GM19025 (cell line): Measurements from ENCODE around the gene TUBA4A.
"Not testable (repeated sequence)": the region's sequence is repeated elsewhere in the genome, so short reads cannot be mapped to it uniquely, and the experiment has no call there.

ENCODE experiments used
- ATAC-seq: cut with Tn5 transposase; IDR thresholded peaks from one replicate; pipeline ENCODE4 v1.9.1; 2021; ENCODE audit warnings: mild to moderate bottlenecking, low read depth, moderate library complexity; ENCODE audit not compliant: unreplicated experiment

Gene TUBA4A

DNA sequence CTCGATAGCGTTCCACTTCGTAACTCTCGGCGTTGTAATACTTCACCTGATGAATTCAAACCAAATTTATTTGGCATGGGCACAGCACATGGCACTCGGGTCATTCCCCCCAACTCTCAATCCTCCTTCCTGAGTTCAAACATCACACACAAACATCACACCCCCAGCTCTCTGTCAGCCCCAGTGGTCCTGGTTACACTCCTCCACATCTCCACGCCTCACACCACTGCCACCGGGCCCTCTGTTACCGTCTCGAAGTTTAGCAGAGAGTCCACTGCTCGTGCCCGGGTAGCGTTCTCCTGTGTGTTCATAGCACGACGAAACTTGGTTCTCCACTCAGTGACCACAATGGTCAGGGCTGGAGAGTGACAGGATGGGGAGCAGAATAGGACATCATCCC, 39.6 kb downstream of the TUBA4A start:
- no peak for ATAC-seq

DNA sequence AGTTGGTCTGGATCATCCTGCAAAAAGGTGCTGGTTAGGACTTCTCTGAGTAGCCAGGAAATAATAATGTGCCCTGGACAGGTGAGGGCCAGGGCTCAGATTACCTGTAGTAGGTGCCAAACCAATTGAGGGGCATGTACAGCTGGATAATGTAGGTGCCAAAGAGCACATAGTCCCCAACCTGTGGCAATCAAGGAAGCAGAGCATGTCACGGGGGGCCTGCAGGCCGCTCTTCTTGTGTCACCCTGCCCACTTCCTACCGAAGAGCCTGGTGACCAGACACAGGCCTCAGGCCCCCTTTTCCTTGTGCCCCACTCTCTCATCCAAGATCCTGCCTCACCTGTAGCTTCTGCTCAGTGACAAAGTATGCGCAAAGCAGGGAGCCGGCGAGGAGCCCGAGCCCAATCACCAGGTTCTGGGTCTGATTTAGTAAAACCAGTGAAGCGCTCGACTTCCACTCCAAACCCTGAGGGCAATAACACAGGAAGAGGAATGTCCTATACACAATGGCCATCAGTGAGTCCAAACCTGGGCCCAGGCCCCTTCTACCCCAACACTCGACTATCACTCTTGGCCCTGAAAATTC, 40.1 kb downstream of the TUBA4A start:
- ATAC-seq = no peak

DNA sequence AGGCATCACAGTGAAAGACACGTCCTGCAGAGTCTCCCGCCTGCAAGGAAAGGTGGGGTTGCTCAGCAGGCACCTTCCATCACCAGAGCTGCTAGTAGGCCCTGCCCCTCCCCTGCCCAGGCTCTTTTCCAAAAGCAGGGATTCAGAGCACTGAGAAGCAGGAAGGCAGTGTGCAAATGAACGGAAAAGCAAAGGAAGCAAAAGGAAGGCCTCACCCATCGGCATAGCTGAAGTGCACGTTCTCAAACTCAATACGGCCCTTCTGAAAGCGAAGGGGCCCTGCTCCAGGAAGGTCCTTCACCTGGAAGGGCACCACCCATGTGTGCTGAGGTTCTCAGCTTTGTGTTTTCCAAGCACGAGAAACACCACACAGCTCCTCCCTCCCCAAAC, 40.7 kb downstream of the TUBA4A start:
- ATAC-seq = no peak

DNA sequence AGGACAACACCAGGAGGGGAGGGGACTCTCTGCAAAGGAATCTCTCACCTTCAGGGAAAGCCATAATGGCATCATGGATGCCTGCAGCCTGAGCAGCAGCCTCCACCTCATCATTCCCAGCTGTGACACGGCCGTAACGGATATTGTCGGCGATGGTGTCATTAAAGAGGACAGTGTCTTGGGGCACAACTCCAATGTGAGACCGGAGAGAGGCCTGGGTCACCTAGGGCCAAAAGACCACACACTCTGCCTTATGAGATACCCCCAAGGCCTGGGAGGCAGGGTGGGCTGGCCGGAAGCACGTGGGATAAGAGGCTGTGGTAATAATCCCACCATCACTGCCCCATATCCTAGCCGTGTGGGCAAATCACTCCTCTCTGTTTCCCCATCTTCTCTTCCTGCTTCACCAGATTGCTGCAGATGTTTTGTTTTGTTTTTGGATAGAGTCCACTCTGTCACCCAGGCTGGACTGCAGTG, 42.8 kb downstream of the TUBA4A start:
- no peak for ATAC-seq

GRCh38 chr2:219210196-219210885, 43.4 kb downstream of the TUBA4A start:
- ATAC-seq = no peak

DNA sequence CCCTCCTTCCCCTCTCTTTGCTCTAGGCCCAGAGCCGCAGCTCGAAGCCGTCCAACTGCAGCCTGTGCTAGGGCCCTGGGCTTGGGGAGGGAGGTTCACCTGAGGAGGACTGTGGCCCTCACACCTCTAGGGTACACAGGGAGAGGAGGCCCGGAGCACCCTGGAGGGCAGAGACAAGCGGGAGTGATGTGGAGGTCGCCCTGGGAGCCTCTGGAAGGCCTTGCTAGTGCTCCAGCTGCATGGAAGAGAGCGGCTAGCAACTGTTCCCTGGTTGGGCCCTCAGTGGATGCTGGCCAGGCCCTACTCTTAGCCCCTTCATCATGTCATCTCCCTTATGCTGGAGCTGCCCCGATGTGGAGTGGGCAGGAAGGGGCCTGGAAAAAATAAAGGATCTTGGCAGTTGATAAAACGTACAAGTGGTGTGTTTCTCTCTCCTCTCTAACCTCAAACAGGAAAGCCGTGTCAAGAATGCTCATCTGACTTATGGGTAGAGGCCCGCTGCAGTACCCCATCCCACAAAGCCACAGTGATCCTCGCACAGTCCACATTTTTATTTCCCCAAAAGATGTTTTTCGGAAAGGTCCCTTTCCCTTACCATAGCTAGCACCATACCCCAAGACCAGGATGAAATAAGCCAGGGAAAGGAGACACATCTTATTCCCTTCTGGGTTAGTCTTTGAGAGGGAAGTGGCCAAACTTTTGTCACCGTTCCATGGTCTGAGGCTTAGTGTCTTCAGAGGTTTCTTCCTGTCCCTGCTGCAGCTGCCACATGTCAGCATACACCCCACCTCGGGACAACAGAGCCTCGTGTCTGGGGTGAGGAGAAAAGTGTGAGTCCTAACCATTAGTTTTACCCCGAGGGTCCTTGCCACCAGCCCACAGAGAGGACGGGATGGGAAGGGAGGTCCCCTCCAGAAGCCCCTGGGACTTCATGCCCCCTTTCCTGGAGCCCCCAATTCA, 44.2 kb downstream of the TUBA4A start:
- no peak for ATAC-seq

DNA sequence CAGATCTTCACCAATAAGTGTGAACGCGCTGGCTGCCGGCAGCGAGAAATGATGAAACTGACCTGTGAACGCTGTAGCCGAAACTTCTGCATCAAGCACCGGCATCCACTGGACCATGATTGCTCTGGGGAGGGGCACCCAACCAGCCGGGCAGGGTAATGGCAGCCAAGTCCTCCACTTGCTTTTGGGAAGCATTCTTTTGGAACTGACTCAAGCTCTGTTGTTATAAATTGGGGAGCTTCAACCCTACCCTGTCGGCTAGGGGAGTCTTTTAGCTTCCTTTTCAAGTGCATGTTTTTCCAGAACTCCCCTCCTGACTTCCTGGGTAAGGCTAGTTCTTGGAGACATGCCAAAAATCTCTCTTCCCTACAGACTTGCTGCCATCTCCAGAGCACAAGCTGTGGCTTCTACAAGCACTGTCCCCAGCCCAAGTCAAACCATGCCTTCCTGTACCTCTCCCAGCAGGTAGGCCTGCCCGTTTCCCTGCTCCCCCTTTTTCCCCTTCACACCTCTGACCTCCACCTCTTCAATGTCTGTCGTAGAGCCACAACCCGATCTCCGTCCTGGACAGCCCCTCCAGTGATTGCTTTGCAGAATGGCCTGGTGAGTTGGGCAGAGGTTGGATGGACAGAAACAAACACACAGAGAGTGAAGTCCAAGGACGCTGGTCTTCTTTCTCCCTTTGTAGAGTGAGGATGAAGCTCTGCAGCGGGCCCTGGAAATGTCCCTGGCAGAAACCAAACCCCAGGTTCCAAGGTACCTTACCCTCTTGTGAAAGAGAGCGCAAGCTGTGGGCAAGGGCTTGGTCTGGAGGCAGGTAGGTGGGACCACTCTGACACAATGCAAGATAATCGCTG, 45.6 kb downstream of the TUBA4A start:
- no peak for ATAC-seq

DNA sequence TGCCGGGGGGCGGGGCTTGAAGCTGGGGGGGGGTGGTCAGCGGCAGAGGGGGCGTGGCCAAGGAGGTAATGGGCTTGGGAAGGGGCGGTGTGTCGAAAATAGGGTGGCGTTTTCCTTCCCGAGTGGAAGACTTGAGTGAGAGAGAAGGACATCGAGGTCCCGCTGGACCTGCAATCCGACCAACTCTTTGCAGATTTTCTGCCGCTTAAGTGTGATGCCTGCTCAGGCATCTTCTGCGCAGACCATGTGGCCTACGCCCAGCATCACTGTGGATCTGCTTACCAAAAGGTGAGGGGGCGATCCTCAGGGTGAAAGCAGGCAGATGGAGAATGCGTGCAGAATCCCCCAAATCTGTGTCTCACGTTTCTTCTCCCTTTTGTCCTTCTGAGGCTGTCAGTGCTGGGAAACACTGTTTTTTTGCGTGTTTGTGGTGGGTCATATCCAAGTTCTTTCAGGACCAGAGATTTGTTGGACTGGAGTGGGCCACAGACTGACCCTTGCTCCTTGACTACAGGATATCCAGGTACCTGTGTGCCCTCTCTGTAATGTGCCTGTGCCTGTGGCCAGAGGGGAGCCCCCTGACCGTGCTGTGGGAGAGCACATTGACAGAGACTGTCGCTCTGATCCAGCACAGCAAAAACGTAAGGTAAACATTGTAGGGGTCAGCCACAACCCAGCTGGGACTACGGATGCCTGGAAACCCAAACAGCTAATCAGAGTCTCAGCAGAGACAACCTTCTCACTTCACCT, 46.4 kb downstream of the TUBA4A start:
- no peak for ATAC-seq

GRCh38 chr2:219206328-219207133, 47.2 kb downstream of the TUBA4A start, which contains the start of gene ZFAND2B:
Gene ZFAND2B, plus strand, starts transcription at chr2:219206782. Its CDS starts 206 bp downstream, at chr2:219206988.
- ATAC-seq = peak; percentile 94

- ATAC-seq = no peak
Measured at GRCh38 chr2:219205981-219206327, 47.8 kb downstream of the TUBA4A start.

GRCh38 chr2:219205165-219205538, 48.6 kb downstream of the TUBA4A start:
- ATAC-seq = no peak

DNA sequence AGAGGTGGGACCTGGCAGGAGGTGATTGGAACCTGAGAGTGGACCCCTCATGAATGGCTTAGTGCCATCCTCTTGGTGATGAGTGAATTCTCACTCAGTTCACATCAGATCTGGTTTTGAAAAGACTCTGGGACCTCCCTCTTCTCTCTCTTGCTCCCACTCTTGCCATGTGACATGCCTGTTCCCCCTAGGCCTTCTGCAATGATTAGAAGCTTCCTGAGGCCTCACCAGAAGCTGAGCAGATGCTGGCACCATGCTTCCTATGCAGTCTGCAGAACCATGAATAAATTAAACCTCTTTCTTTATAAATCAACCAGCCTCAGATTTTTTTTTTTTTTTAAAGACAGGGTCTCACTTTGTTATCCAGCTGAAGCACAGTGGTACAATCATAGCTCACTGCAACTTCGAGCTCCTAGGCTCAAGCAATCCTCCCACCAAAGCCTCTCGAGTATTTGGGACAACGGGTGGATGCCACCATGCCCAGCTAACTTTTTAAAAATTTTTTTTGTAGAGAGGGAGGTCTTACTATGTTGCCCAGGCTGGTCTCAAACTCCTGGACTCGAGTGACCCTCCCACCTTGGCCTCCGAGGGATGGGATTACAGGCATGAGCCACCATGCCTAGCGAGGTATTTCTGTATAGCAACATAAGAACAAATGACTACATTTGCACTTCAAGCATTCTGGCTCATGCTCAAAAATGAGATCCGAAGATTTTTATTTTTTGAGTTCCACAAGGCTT, 49.1 kb downstream of the TUBA4A start:
- ATAC-seq = no peak

GRCh38 chr2:219201331-219201730, 52.4 kb downstream of the TUBA4A start:
- not testable (repeated sequence) for ATAC-seq

GRCh38 chr2:219200502-219201326, 53.0 kb downstream of the TUBA4A start:
- not testable (repeated sequence) for ATAC-seq
